IMR-90 (cell line): ENCODE data around the gene MPND. TPM values are rescaled to one million over a fixed set of nuclear protein-coding genes. Genes with fewer than 3 reads are reported as not detected.
A peak's percentile ranks its signal among the peaks of the same experiment; 100 is the strongest.

ENCODE experiments used
- ATAC-seq: fragments of 200-7000 bp; cut with Tn5 transposase; 2 replicates; pipeline ENCODE4 v1.9.1; 2020; ENCODE audit warnings: low read depth, mild to moderate bottlenecking, moderate library complexity
- BruUV-seq: library from RNA; stranded (reverse); fragments of 400-500 nt; replicated peaks from 2 replicates; lab custom pipeline; 2021; lab: Mats Ljungman, UMichigan
- CTCF ChIA-PET: fragments of 300-600 bp; formaldehyde crosslinking; extraction: SDS; loops from one replicate; lab custom pipeline; 2021; ENCODE audit warnings: antibody characterized with exemption; lab: Yijun Ruan, JAX
- POLR2A ChIA-PET: fragments of 300-600 bp; sonication (Branson Sonifier 250); formaldehyde crosslinking; loops from one replicate; lab custom pipeline; 2022; ENCODE audit warnings: antibody characterized with exemption; ENCODE audit not compliant: unreplicated experiment; lab: Charles Lee
- DNase-seq: peaks from one replicate; pipeline ENCODE4 v3.0.0; 2013
- H2AFZ ChIP-seq: replicated peaks from 2 replicates; pipeline ENCODE3; 2013; ENCODE audit warnings: low read length, mild to moderate bottlenecking; ENCODE audit not compliant: poor library complexity
- H2AK5ac ChIP-seq: 2 replicates; pipeline ENCODE4 v1.6.1; 2013; ENCODE audit warnings: low read depth, low read length, inconsistent platforms
- H2AK9ac ChIP-seq: replicated peaks from 2 replicates; pipeline ENCODE3; 2013; ENCODE audit warnings: mild to moderate bottlenecking, low read depth, low read length, moderate library complexity; ENCODE audit not compliant: poor library complexity
- H2BK120ac ChIP-seq: 2 replicates; pipeline ENCODE4 v1.6.1; 2013; ENCODE audit warnings: low read depth, low read length, inconsistent platforms
- H2BK15ac ChIP-seq: 3 replicates; pipeline ENCODE4 v1.6.1; 2013; ENCODE audit warnings: low read depth, low read length, inconsistent platforms
- H2BK20ac ChIP-seq: 2 replicates; pipeline ENCODE4 v1.6.1; 2013; ENCODE audit warnings: low read depth, mild to moderate bottlenecking, inconsistent platforms, low read length, moderate library complexity
- H2BK5ac ChIP-seq: 2 replicates; pipeline ENCODE4 v1.6.1; 2013; ENCODE audit warnings: mild to moderate bottlenecking, low read depth, low read length, inconsistent platforms; ENCODE audit not compliant: poor library complexity, severe bottlenecking
- H3K14ac ChIP-seq: replicated peaks from 2 replicates; pipeline ENCODE4 v1.6.1; 2013; ENCODE audit warnings: low read depth, low read length, inconsistent platforms
- H3K18ac ChIP-seq: 2 replicates; pipeline ENCODE4 v1.6.1; 2013; ENCODE audit warnings: low read depth, low read length, control low read depth
- H3K23ac ChIP-seq: 2 replicates; pipeline ENCODE4 v1.6.1; 2013; ENCODE audit warnings: low read depth, low read length, inconsistent platforms
- H3K27ac ChIP-seq: 2 replicates; pipeline ENCODE4 v1.5.1; 2013; ENCODE audit warnings: mild to moderate bottlenecking, control low read depth, low read length; ENCODE audit not compliant: insufficient read depth
- H3K27me3 ChIP-seq: 2 replicates; pipeline ENCODE4 v1.6.1; 2013; ENCODE audit warnings: low read length; ENCODE audit not compliant: control insufficient read depth, insufficient read depth
- H3K36me3 ChIP-seq: 2 replicates; pipeline ENCODE4 v1.6.1; 2013; ENCODE audit warnings: low read length, mixed read lengths; ENCODE audit not compliant: control insufficient read depth, insufficient read depth
- H3K4ac ChIP-seq: 2 replicates; pipeline ENCODE4 v1.6.1; 2013; ENCODE audit warnings: low read depth, low read length, inconsistent platforms
- H3K4me1 ChIP-seq: 2 replicates; pipeline ENCODE4 v1.6.1; 2013; ENCODE audit warnings: low read length, mixed read lengths; ENCODE audit not compliant: control insufficient read depth, insufficient read depth
- H3K4me2 ChIP-seq: 2 replicates; pipeline ENCODE4 v1.6.1; 2013; ENCODE audit warnings: low read depth, mild to moderate bottlenecking, control low read depth, low read length, moderate library complexity
- H3K4me3 ChIP-seq: 2 replicates; pipeline ENCODE4 v1.5.1; 2013; ENCODE audit warnings: low read depth, mild to moderate bottlenecking, control low read depth, low read length, moderate library complexity; ENCODE audit not compliant: insufficient read depth
- H3K56ac ChIP-seq: 2 replicates; pipeline ENCODE4 v1.6.1; 2013; ENCODE audit warnings: low read length, inconsistent platforms; ENCODE audit not compliant: insufficient read depth; ENCODE audit errors: extremely low read depth
- H3K79me1 ChIP-seq, 2 experiments: 2 replicates each; pipeline ENCODE4 v1.6.1; 2013; ENCODE audit warnings: low read length in 2 of 2, inconsistent platforms in 1 of 2, low read depth in 1 of 2
- H3K9ac ChIP-seq: 2 replicates; pipeline ENCODE4 v1.6.1; 2013; ENCODE audit warnings: low read depth, low read length, control low read depth
- H3K9me1 ChIP-seq: 2 replicates; pipeline ENCODE4 v1.6.1; 2013; ENCODE audit warnings: low read length, inconsistent platforms; ENCODE audit not compliant: insufficient read depth
- H3K9me3 ChIP-seq: 2 replicates; pipeline ENCODE4 v1.6.1; 2013; ENCODE audit warnings: low read length; ENCODE audit not compliant: control insufficient read depth, insufficient read depth
- H4K20me1 ChIP-seq: 2 replicates; pipeline ENCODE4 v1.6.1; 2013; ENCODE audit warnings: low read length, inconsistent platforms; ENCODE audit not compliant: insufficient read depth
- H4K5ac ChIP-seq: 2 replicates; pipeline ENCODE4 v1.6.1; 2013; ENCODE audit warnings: mild to moderate bottlenecking, low read depth, low read length, control low read depth
- H4K8ac ChIP-seq, 2 experiments: 2 replicates each; pipeline ENCODE4 v1.6.1; 2013; ENCODE audit warnings: low read depth in 2 of 2, low read length in 2 of 2, control low read depth in 1 of 2, inconsistent platforms in 1 of 2
- H4K91ac ChIP-seq: 2 replicates; pipeline ENCODE4 v1.6.1; 2013; ENCODE audit warnings: low read depth, low read length, inconsistent platforms; ENCODE audit not compliant: insufficient read depth
- BHLHE40 ChIP-seq: fragments of 150-350 bp; IDR thresholded peaks from 2 replicates; pipeline ENCODE4 v1.6.1; 2016; ENCODE audit warnings: mild to moderate bottlenecking, low read depth, low read length
- CEBPB ChIP-seq: IDR thresholded peaks from 2 replicates; pipeline ENCODE4 v1.6.1; 2012; ENCODE audit warnings: low read depth, low read length, improper control_type of control experiment
- CHD1 ChIP-seq: IDR thresholded peaks from 2 replicates; pipeline ENCODE4 v1.6.1; 2012; ENCODE audit warnings: low read depth, low read length, improper control_type of control experiment
- FOS ChIP-seq: fragments of 150-350 bp; IDR thresholded peaks from 2 replicates; pipeline ENCODE4 v1.6.1; 2016; ENCODE audit warnings: low read depth, low read length
- MAFK ChIP-seq: IDR thresholded peaks from 2 replicates; pipeline ENCODE4 v1.6.1; 2012; ENCODE audit warnings: low read depth, low read length, improper control_type of control experiment
- MXI1 ChIP-seq: IDR thresholded peaks from 2 replicates; pipeline ENCODE4 v1.6.1; 2012; ENCODE audit warnings: low read depth, mild to moderate bottlenecking, low read length, moderate library complexity, borderline replicate concordance
- NFE2L2 ChIP-seq: fragments of 150-350 bp; IDR thresholded peaks from 2 replicates; pipeline ENCODE4 v1.6.1; 2016; ENCODE audit warnings: low read depth, mild to moderate bottlenecking, low read length
- POLR2A ChIP-seq: IDR thresholded peaks from 2 replicates; pipeline ENCODE4 v1.6.1; 2012; ENCODE audit warnings: mild to moderate bottlenecking, low read depth, low read length
- RAD21 ChIP-seq: IDR thresholded peaks from 2 replicates; pipeline ENCODE4 v1.6.1; 2012; ENCODE audit warnings: low read length, improper control_type of control experiment
- RCOR1 ChIP-seq: IDR thresholded peaks from 2 replicates; pipeline ENCODE4 v1.6.1; 2012; ENCODE audit warnings: mild to moderate bottlenecking, low read length, improper control_type of control experiment; ENCODE audit not compliant: insufficient replicate concordance
- RFX5 ChIP-seq: IDR thresholded peaks from 2 replicates; pipeline ENCODE4 v1.8.0; 2012; ENCODE audit warnings: low read depth, mild to moderate bottlenecking, low read length, moderate library complexity
- SMC3 ChIP-seq: fragments of 150-350 bp; IDR thresholded peaks from 2 replicates; pipeline ENCODE4 v1.6.1; 2016; ENCODE audit warnings: low read depth, mild to moderate bottlenecking, antibody characterized with exemption, low read length, moderate library complexity
- WGBS, 2 experiments: methylation state at CpG; one replicate each; pipeline versions ENCODE4 v1.1.5 to v1.1.7; 2013; ENCODE audit warnings: missing lambda C conversion rate in 2 of 2; ENCODE audit not compliant: insufficient read length in 1 of 2; ENCODE audit errors: extremely low coverage in 2 of 2; 5-methylcytosine and 5-hydroxymethylcytosine counted together
- dilution Hi-C: fragments of 300-500 bp; cut with HindIII; formaldehyde crosslinking; loops from one replicate; pipeline ENCODE4 v1.14.3; 2018; ENCODE audit warnings: low sequenced_read_pairs; ENCODE audit not compliant: unreplicated experiment
- in situ Hi-C: fragments of 300-500 bp; cut with MboI; formaldehyde crosslinking; loops from 3 replicates; pipeline ENCODE4 v1.14.3; 2019; ENCODE audit warnings: low sequenced_read_pairs, inconsistent platforms, mixed read lengths
- intact Hi-C: fragments of 100-400 bp; cut with micrococcal nuclease; formaldehyde crosslinking; loops from 2 replicates; pipeline ENCODE4 v1.10.0; 2022
- polyA plus RNA-seq, 3 experiments: library from polyadenylated mRNA; depleted of rRNA; stranded (reverse); fragments of >200 nt; gene quantifications; 2 replicates each; pipeline ENCODE4 v1.2.3, GENCODE V29; 2012; ENCODE audit warnings: low replicate concordance in 1 of 3
- total RNA-seq: library from RNA; depleted of rRNA; stranded (reverse); fragments of >200 nt; gene quantifications from 2 replicates; pipeline ENCODE4 v1.2.3, GENCODE V29; 2012
- TF ChIP-seq, protein P1 (sequence below): fragments of 150-350 bp; IDR thresholded peaks from 2 replicates; pipeline ENCODE4 v1.6.1; 2017; ENCODE audit warnings: mild to moderate bottlenecking, antibody characterized with exemption, low read length, low read depth
- TF ChIP-seq, protein P2 (sequence below): fragments of 150-350 bp; IDR thresholded peaks from 2 replicates; pipeline ENCODE4 v1.6.1; 2016; ENCODE audit warnings: low read depth, mild to moderate bottlenecking, low read length, moderate library complexity, borderline replicate concordance
- TF ChIP-seq, protein P3 (sequence below): conservative IDR thresholded peaks from 2 replicates; pipeline ENCODE4 v1.5.1; 2012; ENCODE audit warnings: mild to moderate bottlenecking, low read depth, low read length, improper control_type of control experiment

MPND gene
- total and polyA plus RNA-seq, 2 of the 4 experiments (the other 2 are of a cell fraction): 2.3 to 8.1 TPM

DNA sequence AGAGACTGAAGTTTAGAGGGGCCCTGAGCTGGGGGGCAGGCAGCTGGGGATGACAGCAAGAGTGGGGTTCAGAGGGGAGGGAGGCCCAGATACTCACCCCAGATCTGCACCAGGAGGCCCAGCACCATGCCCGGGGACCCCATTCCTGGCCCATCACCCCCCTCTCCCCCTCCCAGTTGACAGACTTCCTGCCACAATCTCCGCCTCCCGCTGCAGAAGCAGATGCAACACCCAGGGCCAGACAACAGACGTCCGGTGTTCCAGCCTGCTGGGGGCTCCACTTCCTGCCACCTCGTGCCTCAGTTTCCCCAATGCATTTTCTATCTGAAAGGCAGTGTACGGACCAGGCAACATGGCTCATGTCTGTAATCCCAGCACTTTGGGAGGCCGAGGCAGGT lies 41.1 kb upstream of the MPND start, which contains the start of gene TMIGD2:
Gene TMIGD2, minus strand, starts transcription at position 147 of the 398 bp plus-strand sequence. Its CDS starts 4 bp downstream, at position 143.
- no peak within 1 kb of the TSS for H3K27ac ChIP-seq
- CTCF ChIA-PET: no interaction called here

More for the DNA sequence above, 41.1 kb upstream of the MPND start, which contains the start of gene TMIGD2:
- Histone ChIP-seq H4K8ac (no peak within 1 kb of the TSS), H3K4me1 (no peaks in the 10 kb centered on the region), H2BK120ac (no peak within 1 kb of the TSS), H3K23ac (no peak within 1 kb of the TSS), H2BK15ac (no peak within 1 kb of the TSS), H3K79me1 (peaks cover 0 to 3% of the 10 kb centered on the region in 2 experiments; a peak in 1 of 4 replicates), H4K5ac (no peak within 1 kb of the TSS), H4K91ac (no peak within 1 kb of the TSS), H3K9me3 (no peaks in the 10 kb centered on the region), H3K4me3 (no peak within 1 kb of the TSS), H3K18ac (no peak within 1 kb of the TSS), H3K4me2 (no peak within 1 kb of the TSS), H2AK9ac (no peak within 1 kb of the TSS), H3K36me3 (no peaks in the 10 kb centered on the region), H2BK5ac (no peak within 1 kb of the TSS), H4K20me1 (no peaks in the 10 kb centered on the region), H2BK20ac (no peak within 1 kb of the TSS), H3K9ac (no peak within 1 kb of the TSS), H3K4ac (no peak within 1 kb of the TSS), H3K27me3 (no peaks in the 10 kb centered on the region), H3K9me1 (peaks cover 6% of the 10 kb centered on the region; the same call in 1 of the 2 replicates), H3K56ac (no peak within 1 kb of the TSS), H2AK5ac (no peak within 1 kb of the TSS), H3K14ac (no peak within 1 kb of the TSS), H2AFZ (peak within 1 kb of the TSS; percentile 41)
- POLR2A ChIA-PET: no interaction called here
- no TSS peak for BruUV-seq
- intact Hi-C loops: no loop called here
- no peak for TF ChIP-seq NFE2L2
- TF ChIP-seq SMC3: no peak
- no peak for TF ChIP-seq MXI1
- no peak for TF ChIP-seq CEBPB
- TF ChIP-seq, protein P1, sequence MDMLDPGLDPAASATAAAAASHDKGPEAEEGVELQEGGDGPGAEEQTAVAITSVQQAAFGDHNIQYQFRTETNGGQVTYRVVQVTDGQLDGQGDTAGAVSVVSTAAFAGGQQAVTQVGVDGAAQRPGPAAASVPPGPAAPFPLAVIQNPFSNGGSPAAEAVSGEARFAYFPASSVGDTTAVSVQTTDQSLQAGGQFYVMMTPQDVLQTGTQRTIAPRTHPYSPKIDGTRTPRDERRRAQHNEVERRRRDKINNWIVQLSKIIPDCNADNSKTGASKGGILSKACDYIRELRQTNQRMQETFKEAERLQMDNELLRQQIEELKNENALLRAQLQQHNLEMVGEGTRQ: no peak
- TF ChIP-seq MAFK: no peak
- TF ChIP-seq CHD1: no peak
- TF ChIP-seq RAD21: no peak
- TF ChIP-seq, protein P2, sequence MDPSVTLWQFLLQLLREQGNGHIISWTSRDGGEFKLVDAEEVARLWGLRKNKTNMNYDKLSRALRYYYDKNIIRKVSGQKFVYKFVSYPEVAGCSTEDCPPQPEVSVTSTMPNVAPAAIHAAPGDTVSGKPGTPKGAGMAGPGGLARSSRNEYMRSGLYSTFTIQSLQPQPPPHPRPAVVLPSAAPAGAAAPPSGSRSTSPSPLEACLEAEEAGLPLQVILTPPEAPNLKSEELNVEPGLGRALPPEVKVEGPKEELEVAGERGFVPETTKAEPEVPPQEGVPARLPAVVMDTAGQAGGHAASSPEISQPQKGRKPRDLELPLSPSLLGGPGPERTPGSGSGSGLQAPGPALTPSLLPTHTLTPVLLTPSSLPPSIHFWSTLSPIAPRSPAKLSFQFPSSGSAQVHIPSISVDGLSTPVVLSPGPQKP: no peak
- TF ChIP-seq, protein P3, sequence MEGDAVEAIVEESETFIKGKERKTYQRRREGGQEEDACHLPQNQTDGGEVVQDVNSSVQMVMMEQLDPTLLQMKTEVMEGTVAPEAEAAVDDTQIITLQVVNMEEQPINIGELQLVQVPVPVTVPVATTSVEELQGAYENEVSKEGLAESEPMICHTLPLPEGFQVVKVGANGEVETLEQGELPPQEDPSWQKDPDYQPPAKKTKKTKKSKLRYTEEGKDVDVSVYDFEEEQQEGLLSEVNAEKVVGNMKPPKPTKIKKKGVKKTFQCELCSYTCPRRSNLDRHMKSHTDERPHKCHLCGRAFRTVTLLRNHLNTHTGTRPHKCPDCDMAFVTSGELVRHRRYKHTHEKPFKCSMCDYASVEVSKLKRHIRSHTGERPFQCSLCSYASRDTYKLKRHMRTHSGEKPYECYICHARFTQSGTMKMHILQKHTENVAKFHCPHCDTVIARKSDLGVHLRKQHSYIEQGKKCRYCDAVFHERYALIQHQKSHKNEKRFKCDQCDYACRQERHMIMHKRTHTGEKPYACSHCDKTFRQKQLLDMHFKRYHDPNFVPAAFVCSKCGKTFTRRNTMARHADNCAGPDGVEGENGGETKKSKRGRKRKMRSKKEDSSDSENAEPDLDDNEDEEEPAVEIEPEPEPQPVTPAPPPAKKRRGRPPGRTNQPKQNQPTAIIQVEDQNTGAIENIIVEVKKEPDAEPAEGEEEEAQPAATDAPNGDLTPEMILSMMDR: no peak
- TF ChIP-seq FOS: no peak
- TF ChIP-seq RFX5: no peak
- no peak for TF ChIP-seq POLR2A
- no peak for TF ChIP-seq RCOR1
- no peak for TF ChIP-seq BHLHE40
- dilution Hi-C loops: no loop called here
- in situ Hi-C loops: no loop called here
- WGBS, 2 experiments: no CpG with 5 or more reads among the region's 8 CpGs
- DNase-seq (no peak), ATAC-seq (no peak)
